Measurements from ENCODE around the gene ZNRF1.

The ZNRF1 gene

DNA sequence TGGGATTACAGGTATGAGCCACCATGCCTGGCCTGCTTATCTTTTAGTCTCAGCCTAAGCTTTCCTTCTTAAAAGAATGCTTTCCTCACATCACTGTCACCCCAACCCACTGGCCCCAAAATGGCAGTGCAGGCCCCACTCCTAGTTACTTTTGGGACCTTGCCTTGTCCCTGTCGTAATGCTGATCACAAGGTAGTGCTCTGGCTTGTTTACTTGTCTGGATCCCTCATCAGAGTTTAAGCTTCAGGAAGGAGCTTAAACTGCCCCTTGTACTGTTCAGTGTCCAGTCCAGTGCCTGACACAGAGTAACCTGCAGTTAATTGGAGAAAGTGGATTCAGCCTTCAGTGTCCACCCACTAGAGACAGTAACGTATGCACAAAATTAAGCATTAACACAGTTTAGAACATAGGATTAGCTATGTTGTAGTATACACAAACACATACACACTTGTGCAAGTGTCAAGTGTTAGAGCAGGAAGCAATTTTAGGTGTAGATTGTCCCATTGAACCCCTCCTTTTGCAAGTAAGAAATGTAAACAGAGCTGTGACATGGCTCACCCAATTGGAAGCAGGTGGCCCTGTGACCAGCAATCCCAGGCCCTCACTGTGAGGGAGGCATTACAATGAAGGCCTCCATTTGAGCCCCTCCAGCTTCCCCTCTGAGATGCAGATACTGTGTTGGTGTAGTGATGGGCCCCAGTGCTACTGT is 73.6 kb downstream of the ZNRF1 start:
- TF ChIP-seq, protein P1, sequence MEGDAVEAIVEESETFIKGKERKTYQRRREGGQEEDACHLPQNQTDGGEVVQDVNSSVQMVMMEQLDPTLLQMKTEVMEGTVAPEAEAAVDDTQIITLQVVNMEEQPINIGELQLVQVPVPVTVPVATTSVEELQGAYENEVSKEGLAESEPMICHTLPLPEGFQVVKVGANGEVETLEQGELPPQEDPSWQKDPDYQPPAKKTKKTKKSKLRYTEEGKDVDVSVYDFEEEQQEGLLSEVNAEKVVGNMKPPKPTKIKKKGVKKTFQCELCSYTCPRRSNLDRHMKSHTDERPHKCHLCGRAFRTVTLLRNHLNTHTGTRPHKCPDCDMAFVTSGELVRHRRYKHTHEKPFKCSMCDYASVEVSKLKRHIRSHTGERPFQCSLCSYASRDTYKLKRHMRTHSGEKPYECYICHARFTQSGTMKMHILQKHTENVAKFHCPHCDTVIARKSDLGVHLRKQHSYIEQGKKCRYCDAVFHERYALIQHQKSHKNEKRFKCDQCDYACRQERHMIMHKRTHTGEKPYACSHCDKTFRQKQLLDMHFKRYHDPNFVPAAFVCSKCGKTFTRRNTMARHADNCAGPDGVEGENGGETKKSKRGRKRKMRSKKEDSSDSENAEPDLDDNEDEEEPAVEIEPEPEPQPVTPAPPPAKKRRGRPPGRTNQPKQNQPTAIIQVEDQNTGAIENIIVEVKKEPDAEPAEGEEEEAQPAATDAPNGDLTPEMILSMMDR (IDR thresholded peaks at IDR 0.05; ENCODE audit: low read depth, low read length): no peak
- TF ChIP-seq POLR2A (IDR thresholded peaks at IDR 0.05; ENCODE audit: extremely low read depth, insufficient read length): no peak
- H3K4me3 ChIP-seq (ENCODE audit: low read depth, low read length): no peak overlapping the region
- peak; percentile 46 for DNase-seq (ENCODE audit: low read depth)

DNA sequence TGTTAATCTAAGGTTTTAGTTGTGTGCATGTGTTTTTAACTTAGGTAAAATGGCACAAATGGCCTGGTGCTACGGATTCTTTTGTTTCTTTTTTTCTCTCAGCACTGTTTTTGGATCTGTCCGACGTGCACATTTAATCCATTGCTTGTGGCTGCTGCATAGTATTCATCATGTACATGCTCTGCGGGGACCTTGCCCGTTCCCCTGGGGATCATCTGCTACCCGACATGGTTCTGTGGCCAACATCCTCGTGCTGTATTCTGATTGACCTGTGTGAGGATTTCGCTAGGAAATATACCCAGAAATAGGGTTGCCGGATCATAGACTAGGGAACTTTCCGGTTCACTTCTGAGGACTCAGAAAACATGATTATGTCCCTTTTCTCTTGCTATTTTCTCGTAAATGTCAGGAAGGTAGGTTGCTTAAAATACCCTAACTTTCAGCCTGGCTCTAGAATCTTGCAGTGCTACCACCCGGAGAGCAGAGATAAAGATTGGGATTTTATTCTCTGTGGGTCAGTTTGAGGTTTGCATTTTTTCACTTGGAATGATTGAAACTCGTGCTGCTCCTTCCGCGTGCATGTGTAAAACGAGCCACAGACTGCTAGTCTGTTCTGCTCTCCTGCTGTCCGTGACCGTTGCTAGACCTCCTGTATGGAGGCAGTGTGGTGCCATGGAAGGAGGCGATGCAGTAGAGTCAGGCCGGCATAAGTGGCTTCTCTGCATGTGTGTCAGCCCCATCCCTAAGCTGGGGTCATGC is 74.9 kb downstream of the ZNRF1 start:
- DNase-seq (ENCODE audit: low read depth): peak; percentile 92
- H3K4me3 ChIP-seq (ENCODE audit: low read depth, low read length): peak overlapping the region; percentile 35
- TF ChIP-seq MYC (IDR thresholded peaks at IDR 0.05; ENCODE audit: low read depth, low read length): peak; percentile 63
- TF ChIP-seq POLR2A (IDR thresholded peaks at IDR 0.05; ENCODE audit: extremely low read depth, insufficient read length): no peak
- TF ChIP-seq, protein P1 (IDR thresholded peaks at IDR 0.05; ENCODE audit: low read depth, low read length): no peak
- TF ChIP-seq, protein P2, sequence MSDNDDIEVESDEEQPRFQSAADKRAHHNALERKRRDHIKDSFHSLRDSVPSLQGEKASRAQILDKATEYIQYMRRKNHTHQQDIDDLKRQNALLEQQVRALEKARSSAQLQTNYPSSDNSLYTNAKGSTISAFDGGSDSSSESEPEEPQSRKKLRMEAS (IDR thresholded peaks at IDR 0.05; ENCODE audit: low read depth, low read length): 0 out of 2 replicates have a peak, but pooled peaks have one; percentile 57

DNA sequence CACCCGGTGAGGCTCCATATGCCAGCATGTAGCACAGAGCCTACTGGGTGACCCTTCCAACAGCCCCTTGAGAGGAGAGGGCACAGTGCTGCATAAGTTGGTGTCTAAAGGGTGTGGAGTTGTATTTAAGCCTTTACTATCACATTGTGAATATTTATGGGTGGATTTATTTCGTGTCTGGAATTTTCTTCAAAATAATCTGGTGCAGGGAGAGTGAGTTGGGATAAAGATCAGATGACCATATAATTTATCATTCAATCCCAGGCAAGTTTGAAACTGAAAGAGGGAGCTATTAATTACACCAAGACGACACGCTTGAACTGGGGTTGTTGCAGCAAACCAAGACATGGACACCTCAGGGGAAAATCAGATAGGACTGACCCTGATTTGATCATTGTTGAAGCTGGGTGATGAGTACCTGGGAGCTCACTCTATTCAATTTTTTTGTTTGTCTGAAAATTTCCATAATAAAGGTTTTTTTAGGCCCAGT is 75.5 kb downstream of the ZNRF1 start:
- peak overlapping the region; percentile 35 for H3K4me3 ChIP-seq (ENCODE audit: low read depth, low read length)
- TF ChIP-seq, protein P1 (IDR thresholded peaks at IDR 0.05; ENCODE audit: low read depth, low read length): no peak
- TF ChIP-seq POLR2A (IDR thresholded peaks at IDR 0.05; ENCODE audit: extremely low read depth, insufficient read length): no peak
- TF ChIP-seq MYC (IDR thresholded peaks at IDR 0.05; ENCODE audit: low read depth, low read length): no peak
- TF ChIP-seq, protein P2 (IDR thresholded peaks at IDR 0.05; ENCODE audit: low read depth, low read length): no peak
- no peak for DNase-seq (ENCODE audit: low read depth)

DNA sequence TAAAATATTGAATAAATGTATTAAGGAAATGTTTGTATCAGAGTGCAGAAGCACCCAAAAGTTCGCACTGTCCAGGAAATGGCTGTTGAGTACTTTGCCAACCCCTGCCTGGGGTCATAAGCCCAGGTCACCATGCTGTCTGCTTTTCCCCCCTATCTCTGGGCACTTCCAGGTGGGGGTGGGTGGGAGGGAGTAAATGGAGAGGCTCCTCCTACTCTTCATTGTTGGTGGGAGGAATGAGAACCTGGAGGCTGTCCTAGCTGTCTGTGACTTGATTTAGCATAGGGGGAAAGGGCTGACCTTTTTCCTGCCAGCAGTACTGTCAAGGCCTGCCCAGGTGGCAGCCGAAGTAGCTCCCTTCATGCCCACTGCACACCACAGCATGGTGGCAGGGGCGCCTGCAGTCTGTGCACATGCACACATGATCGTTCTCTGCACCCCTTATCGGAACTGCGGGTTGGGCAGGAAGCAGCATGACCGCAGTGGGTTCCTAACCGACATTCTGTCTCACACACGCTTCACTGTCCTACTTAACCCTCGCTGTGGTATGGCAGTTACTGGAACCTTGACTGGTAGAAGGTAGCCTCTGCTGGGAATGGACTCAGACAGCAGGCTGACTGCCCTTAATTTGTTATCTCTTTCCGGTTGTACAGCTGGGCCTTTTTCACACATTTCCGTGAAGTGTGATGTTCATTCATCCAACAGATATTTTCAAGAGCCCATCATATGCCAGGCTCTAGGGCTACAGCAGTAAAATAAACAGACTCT is 76.3 kb downstream of the ZNRF1 start:
- TF ChIP-seq MYC (IDR thresholded peaks at IDR 0.05; ENCODE audit: low read depth, low read length) (peak; percentile 75), POLR2A (IDR thresholded peaks at IDR 0.05; ENCODE audit: extremely low read depth, insufficient read length) (peak; percentile 15)
- TF ChIP-seq, protein P2 (IDR thresholded peaks at IDR 0.05; ENCODE audit: low read depth, low read length): peak; percentile 94
- TF ChIP-seq, protein P1 (IDR thresholded peaks at IDR 0.05; ENCODE audit: low read depth, low read length): no peak
- H3K4me3 ChIP-seq (ENCODE audit: low read depth, low read length): peak overlapping the region; percentile 22
- DNase-seq (ENCODE audit: low read depth): peak; percentile 99

GRCh38 chr16:75075688-75076268 is 77.0 kb downstream of the ZNRF1 start:
- TF ChIP-seq, protein P1 (IDR thresholded peaks at IDR 0.05; ENCODE audit: low read depth, low read length): no peak
- TF ChIP-seq, protein P2 (IDR thresholded peaks at IDR 0.05; ENCODE audit: low read depth, low read length): no peak
- TF ChIP-seq POLR2A (IDR thresholded peaks at IDR 0.05; ENCODE audit: extremely low read depth, insufficient read length) (no peak), MYC (IDR thresholded peaks at IDR 0.05; ENCODE audit: low read depth, low read length) (no peak)
- no peak for DNase-seq (ENCODE audit: low read depth)
- H3K4me3 ChIP-seq (ENCODE audit: low read depth, low read length): peak overlapping the region; percentile 22
